Lung (tissue), 12 donors: ENCODE data around the gene EEIG1. TPM values are rescaled to one million over a fixed set of nuclear protein-coding genes. Genes with fewer than 3 reads are reported as not detected.

ENCODE experiments used
- ATAC-seq: fragments of 200-7000 bp; cut with Tn5 transposase; one replicate; pipeline ENCODE4 v1.9.1; 2020; ENCODE audit warnings: moderate number of reproducible peaks; ENCODE audit not compliant: insufficient read depth, low FRiP score
- DNase-seq, 3 donors: peaks; one replicate each; pipeline ENCODE4 v3.0.0-alpha.2; 2013 to 2017
- H3K27ac ChIP-seq, 2 donors: one replicate each; pipeline ENCODE4 v1.5.1; 2013; ENCODE audit warnings: mild to moderate bottlenecking in 2 of 2, moderate library complexity in 2 of 2, control low read depth in 1 of 2, inconsistent platforms in 1 of 2, low read depth in 1 of 2, low read length in 1 of 2
- H3K27me3 ChIP-seq, 3 donors: one replicate each; pipeline ENCODE4 v1.5.1; 2013; ENCODE audit warnings: low read length in 2 of 3; ENCODE audit not compliant: control insufficient read depth in 3 of 3, insufficient read depth in 3 of 3
- H3K36me3 ChIP-seq, 4 donors: one replicate each; pipeline ENCODE4 v1.5.1; 2013; ENCODE audit warnings: low read length in 4 of 4, mild to moderate bottlenecking in 1 of 4, moderate library complexity in 1 of 4; ENCODE audit not compliant: control insufficient read depth in 4 of 4, insufficient read depth in 4 of 4
- H3K4me1 ChIP-seq, 5 donors: one replicate each; pipeline ENCODE4 v1.5.1; 2013; ENCODE audit warnings: low read length in 5 of 5, mild to moderate bottlenecking in 2 of 5, moderate library complexity in 1 of 5; ENCODE audit not compliant: control insufficient read depth in 5 of 5, insufficient read depth in 5 of 5
- H3K4me3 ChIP-seq: one replicate; pipeline ENCODE4 v1.5.1; 2013; ENCODE audit warnings: mild to moderate bottlenecking, control low read depth, moderate library complexity
- H3K9ac ChIP-seq, 2 donors: one replicate each; pipeline ENCODE4 v1.5.1; 2013; ENCODE audit warnings: low read length in 2 of 2, control low read depth in 1 of 2; ENCODE audit not compliant: insufficient read depth in 1 of 2
- H3K9me3 ChIP-seq, 4 donors: one replicate each; pipeline ENCODE4 v1.5.1; 2013; ENCODE audit warnings: low read length in 3 of 4, mild to moderate bottlenecking in 1 of 4, moderate library complexity in 1 of 4; ENCODE audit not compliant: control insufficient read depth in 4 of 4, insufficient read depth in 3 of 4
- WGBS, 2 donors: extraction: QIAGEN DNeasy Blood & Tissue Kit; methylation state at CpG; one replicate each; pipeline ENCODE4 v1.1.7; 2013; 5-methylcytosine and 5-hydroxymethylcytosine counted together
- polyA plus RNA-seq, 2 donors: library from polyadenylated mRNA; stranded (reverse); fragments of 200-250 nt; gene quantifications; one replicate each; pipeline ENCODE4 v1.2.1, GENCODE V29; 2013
- total RNA-seq, 2 donors: library from RNA; depleted of rRNA in 1 of 2; stranded (reverse); fragments of >200 nt in 1 of 2; gene quantifications; one replicate each; pipeline ENCODE4 v1.2.1, GENCODE V29; 2014 to 2021
- TF ChIP-seq, protein P1 (sequence below): IDR thresholded peaks from 2 replicates; pipeline ENCODE4 v1.5.1; 2012; ENCODE audit warnings: mild to moderate bottlenecking; ENCODE audit errors: control extremely low read depth, extremely low read depth
- donor health status: control.
- donor health status: control.
- donor health status: Bipolar disorder and iron deficiency.
- donor health status: healthy.
- donor health status: DM: yes; HTN: yes; CAD: no.

The EEIG1 gene
- total and polyA plus RNA-seq, 4 donors = 13.4 to 66.5 (median 32.7) TPM

DNA sequence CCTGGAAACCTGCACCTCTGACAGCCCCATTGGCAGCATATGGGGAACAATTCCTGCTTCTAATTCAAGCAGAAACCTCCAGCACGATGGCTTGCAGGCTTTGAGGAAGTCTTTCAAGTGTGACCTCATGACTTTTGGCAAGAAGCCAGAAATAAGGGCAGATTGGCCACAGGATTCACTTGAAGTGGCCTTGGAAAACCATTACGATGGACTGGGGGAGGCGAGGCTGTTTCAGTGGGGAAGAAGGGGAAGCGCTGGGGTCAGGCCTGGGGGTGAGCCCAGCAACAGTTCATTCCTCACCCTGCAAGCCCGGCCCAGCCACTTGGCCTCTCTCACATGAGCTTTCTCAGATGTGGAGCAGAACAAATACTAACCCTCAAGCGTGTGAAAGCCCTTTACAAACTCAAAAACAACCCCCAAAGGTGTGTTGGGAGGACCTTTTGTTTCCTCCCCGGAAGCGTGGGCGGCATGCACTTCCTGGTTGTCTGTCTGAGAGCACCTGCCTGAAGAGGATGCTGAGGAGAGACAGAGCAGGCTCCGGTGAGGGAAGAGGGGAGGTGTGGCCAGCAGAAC, 26.9 kb upstream of the EEIG1 start:
- ATAC-seq = peak; percentile 48
- H3K36me3 ChIP-seq = no peaks in the 10 kb centered on the region
- WGBS, 2 donors = 22 to 28% methylated on average over 10 of the region's 10 CpGs
- H3K4me1 ChIP-seq = peaks cover 0 to 7% (median 4%) of the 10 kb centered on the region in 5 donors
- TF ChIP-seq, protein P1, sequence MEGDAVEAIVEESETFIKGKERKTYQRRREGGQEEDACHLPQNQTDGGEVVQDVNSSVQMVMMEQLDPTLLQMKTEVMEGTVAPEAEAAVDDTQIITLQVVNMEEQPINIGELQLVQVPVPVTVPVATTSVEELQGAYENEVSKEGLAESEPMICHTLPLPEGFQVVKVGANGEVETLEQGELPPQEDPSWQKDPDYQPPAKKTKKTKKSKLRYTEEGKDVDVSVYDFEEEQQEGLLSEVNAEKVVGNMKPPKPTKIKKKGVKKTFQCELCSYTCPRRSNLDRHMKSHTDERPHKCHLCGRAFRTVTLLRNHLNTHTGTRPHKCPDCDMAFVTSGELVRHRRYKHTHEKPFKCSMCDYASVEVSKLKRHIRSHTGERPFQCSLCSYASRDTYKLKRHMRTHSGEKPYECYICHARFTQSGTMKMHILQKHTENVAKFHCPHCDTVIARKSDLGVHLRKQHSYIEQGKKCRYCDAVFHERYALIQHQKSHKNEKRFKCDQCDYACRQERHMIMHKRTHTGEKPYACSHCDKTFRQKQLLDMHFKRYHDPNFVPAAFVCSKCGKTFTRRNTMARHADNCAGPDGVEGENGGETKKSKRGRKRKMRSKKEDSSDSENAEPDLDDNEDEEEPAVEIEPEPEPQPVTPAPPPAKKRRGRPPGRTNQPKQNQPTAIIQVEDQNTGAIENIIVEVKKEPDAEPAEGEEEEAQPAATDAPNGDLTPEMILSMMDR = no peak
- H3K27ac ChIP-seq = peak overlapping the region in 1 of 2 donors; percentile 58
- peak; percentile 66 to 81 (median 78) for DNase-seq
- no peaks in the 10 kb centered on the region for H3K27me3 ChIP-seq
- H3K9ac ChIP-seq = no peak overlapping the region
- H3K4me3 ChIP-seq = no peak overlapping the region
- peaks cover 0 to 4% (median 0%) of the 10 kb centered on the region in 4 donors for H3K9me3 ChIP-seq

DNA sequence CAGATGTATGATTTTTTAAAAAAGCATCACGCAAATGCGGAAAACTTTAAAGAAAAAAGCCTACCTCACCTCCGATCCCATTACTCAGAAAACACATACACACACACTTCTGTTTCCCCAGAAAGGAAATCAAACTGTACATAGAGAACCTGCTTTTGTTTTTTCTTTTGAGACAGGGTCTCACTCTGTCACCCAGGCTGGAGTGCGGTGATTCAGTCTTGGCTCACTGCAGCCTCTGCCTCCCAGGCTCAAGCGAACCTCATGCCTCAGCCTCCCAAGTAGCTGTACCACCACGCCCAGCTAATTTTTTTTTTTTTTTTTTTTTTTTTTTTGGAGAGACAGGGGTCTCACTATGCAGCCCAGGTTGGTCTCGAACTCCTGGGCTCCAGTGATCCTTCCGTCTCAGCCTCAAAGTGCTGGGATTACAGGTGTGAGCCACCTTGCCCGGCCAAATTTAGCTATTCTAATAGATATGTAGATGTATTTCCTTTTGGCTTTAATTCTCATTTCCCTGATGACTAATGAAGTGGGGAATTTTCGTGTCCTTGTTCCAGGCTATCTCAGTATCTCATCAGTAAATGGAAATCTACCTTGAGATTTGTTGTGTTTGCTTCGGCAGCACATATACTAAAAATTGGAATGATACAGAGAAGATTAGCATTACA, 25.7 kb upstream of the EEIG1 start:
- WGBS, 2 donors = 66 to 81% methylated on average over 11 of the region's 11 CpGs
- H3K4me1 ChIP-seq = peaks cover 0 to 10% (median 4%) of the 10 kb centered on the region in 5 donors
- DNase-seq (no peak), ATAC-seq (no peak)
- no peak overlapping the region for H3K27ac ChIP-seq
- TF ChIP-seq, protein P1 = no peak
- H3K36me3 ChIP-seq = no peaks in the 10 kb centered on the region
- no peaks in the 10 kb centered on the region for H3K27me3 ChIP-seq
- peaks cover 0 to 4% (median 0%) of the 10 kb centered on the region in 4 donors for H3K9me3 ChIP-seq
- H3K9ac ChIP-seq = no peak overlapping the region
- H3K4me3 ChIP-seq = no peak overlapping the region

DNA sequence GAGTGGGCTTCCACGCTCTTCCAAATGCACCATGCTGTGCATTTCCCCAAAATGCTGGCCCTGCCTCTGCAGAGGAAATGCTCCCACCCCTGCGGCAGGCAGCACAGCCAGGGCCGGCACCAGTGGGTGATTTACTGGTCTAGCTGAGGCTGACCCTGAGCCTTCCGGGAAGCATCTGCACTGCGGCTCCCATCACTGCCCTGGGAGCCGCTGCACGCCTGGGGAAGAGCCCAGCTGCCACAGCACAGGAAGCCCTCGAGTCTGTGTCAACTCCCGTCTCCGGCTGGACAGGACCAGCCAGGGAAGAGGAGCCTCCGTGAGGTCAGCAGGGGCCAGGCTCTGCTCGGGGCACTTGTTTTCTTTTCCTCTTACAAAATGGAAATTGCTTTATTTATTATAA, 25.1 kb upstream of the EEIG1 start:
- 12 to 33% methylated on average over 12 of the region's 12 CpGs for WGBS, 2 donors
- Histone ChIP-seq H3K9ac (no peak overlapping the region), H3K4me1 (peaks cover 0 to 16% (median 4%) of the 10 kb centered on the region in 5 donors), H3K36me3 (no peaks in the 10 kb centered on the region), H3K27me3 (no peaks in the 10 kb centered on the region), H3K4me3 (no peak overlapping the region), H3K27ac (no peak overlapping the region), H3K9me3 (peaks cover 0 to 4% (median 0%) of the 10 kb centered on the region in 4 donors)
- TF ChIP-seq, protein P1 = no peak
- DNase-seq = peak; percentile 57 to 75 (median 60)
- ATAC-seq = peak; percentile 63
